Omental fat pad (tissue), 4 donors: ENCODE data around the gene PLA2G4B. TPM values are rescaled to one million over a fixed set of nuclear protein-coding genes. Genes with fewer than 3 reads are reported as not detected.
"Not testable (repeated sequence)": the region's sequence is repeated elsewhere in the genome, so short reads cannot be mapped to it uniquely, and the experiment has no call there.

ENCODE experiments used
- ATAC-seq: fragments of 150-250 bp; one replicate; pipeline ENCODE4 v1.9.1; 2016; ENCODE audit warnings: mild to moderate bottlenecking, moderate library complexity; ENCODE audit not compliant: low FRiP score
- DNase-seq: peaks from one replicate; pipeline ENCODE4 v3.0.0-alpha.2; 2019; ENCODE audit warnings: low spot score
- total RNA-seq, 4 donors: library from RNA; depleted of rRNA; stranded (reverse); fragments of >200 nt; gene quantifications; one replicate each; pipeline ENCODE4 v1.1.0, GENCODE V29; 2016
- TF ChIP-seq, protein P1 (sequence below), 3 donors: fragments of 450-650 bp; IDR thresholded peaks; one replicate each; pipeline ENCODE4 v1.5.1; 2016 to 2017; ENCODE audit warnings: antibody characterized with exemption in 3 of 3, mild to moderate bottlenecking in 3 of 3, moderate library complexity in 2 of 3

The PLA2G4B gene
- total RNA-seq, 4 donors from 2014 or later: 1.1 to 13.6 (median 2.3) TPM

DNA sequence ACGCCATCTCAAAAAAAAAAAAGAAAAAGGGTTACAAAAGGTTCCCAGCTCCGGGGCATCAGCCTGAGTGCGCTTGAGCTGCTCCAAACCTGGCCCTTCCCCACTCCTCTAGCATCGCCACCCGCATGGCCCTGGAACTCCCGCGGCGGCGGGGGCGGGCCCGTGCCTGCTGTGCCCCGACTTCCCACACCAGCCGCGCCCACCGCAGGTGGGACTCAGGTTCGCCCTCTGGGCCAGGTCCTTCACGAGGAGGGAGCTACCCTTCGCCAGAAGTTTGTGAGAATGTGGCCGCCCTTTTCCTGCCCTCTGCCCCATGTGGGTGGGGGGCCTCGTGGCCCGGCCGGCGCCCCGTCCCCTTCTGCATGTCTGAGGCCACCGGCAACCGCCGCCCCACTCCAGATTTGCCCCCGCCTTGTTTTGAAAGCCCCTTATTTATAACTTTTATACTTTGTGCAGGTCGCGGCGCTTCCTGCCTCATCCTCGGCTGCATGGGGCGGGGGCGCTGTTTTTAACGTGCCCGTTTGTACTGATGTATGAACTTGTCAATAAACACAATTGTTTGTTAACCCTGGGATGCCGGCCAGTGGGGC lies 11.3 kb upstream of the PLA2G4B start:
- DNase-seq: no peak
- TF ChIP-seq, protein P1, sequence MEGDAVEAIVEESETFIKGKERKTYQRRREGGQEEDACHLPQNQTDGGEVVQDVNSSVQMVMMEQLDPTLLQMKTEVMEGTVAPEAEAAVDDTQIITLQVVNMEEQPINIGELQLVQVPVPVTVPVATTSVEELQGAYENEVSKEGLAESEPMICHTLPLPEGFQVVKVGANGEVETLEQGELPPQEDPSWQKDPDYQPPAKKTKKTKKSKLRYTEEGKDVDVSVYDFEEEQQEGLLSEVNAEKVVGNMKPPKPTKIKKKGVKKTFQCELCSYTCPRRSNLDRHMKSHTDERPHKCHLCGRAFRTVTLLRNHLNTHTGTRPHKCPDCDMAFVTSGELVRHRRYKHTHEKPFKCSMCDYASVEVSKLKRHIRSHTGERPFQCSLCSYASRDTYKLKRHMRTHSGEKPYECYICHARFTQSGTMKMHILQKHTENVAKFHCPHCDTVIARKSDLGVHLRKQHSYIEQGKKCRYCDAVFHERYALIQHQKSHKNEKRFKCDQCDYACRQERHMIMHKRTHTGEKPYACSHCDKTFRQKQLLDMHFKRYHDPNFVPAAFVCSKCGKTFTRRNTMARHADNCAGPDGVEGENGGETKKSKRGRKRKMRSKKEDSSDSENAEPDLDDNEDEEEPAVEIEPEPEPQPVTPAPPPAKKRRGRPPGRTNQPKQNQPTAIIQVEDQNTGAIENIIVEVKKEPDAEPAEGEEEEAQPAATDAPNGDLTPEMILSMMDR (IDR thresholded peaks at IDR 0.05): no peak
- ATAC-seq: peak; percentile 5

DNA sequence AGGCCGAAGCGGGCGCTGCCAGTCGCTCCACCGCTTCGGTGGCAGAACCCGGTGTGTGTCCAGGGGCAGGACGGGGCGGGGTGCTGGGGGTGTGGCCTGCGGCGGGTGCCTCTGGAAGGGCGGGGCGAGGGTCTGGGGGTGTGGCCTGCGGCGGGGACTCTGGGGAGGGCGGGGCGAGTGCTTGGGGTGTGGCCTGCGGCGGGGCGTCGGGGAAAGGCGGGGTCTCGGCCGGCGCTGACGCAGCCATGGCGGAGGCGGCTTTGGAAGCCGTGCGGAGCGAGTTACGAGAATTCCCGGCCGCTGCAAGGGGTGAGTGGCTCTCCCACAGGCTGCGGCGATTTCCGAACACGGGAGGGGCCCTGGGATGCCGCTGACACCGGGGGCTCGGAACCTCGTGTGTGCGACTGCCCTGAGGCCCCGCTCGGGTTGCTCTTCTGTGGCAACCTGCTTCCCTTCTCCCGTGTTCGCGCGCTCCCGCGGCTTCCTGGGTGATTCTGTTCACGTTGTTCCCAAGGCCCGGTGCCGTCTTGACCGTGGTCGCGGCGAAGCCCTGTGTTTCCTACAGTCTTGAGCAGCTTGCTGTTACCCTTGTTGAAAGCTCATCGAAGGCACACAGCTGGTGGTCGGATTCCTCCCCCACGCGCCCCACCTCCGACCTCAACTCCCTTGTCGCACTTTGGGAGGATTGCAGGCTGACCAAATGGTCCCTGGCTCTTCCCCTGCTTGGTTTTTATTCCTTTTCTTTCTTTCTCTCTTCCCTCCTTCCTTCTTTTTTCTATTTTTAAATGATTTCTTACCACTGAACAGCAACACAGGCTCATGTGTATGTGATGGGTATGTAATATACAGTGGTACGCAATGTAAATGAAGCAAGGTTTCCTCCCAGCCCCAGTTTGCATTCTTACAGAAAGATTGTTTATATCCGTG lies 10.5 kb upstream of the PLA2G4B start, which contains the start of gene JMJD7:
Gene JMJD7 (plus strand): TSS at position 213 of the 927 bp plus-strand sequence. CDS start 33 bp downstream, at position 246.
- TF ChIP-seq, protein P1 (IDR thresholded peaks at IDR 0.05): no peak
- peak; percentile 84 for DNase-seq
- ATAC-seq: peak; percentile 90

DNA sequence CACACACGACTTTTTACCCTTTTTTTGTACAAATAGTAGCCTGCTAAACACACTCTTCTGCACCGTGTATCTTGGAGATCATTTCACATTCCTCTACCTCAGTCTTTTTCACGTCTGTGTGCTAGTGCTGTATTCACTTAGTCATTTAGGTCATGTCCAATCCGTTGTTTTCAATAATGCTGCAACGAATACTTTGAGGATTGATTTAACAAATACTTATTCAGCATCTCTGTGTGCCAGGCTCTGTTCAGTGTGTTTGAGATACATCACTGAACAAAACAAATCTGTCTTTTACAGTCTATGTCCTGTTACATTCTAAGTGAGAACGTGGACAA lies 9.9 kb upstream of the PLA2G4B start:
- DNase-seq (no peak), ATAC-seq (no peak)
- TF ChIP-seq, protein P1 (IDR thresholded peaks at IDR 0.05): no peak

DNA sequence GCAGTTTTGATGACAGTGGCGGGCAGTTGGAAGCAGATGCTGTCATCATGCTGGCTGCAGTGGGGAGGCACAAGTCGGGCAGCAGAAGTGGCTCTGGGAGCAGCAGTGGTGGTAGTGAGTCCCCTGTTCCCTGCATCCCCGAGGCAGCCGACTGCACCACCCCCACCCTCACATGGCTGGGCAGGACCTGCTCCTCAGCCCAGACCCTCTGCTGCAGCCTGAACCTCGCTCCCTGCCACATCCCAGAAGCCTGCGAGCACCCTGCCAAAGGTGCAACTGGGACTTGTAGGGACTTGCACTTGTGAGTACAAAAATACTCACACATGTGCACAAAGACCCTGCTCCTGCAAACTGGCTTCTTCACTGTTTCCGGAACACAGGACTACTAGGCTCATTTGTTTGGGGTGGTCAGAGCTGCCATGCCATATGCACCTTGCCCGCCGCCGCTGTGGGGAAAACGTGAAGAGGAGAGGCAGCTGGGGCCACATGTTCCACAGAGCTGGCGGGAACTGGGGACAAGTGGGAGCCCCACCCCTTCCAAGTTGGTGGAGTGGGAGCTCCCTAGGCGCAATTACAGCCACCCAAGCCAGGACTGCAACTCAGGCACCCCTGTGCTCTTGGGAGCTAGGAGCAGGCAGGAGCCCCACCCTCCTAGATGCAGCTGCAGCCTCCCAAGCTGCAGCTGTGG lies 8.5 kb upstream of the PLA2G4B start:
- TF ChIP-seq, protein P1 (IDR thresholded peaks at IDR 0.05): no peak
- ATAC-seq (no peak), DNase-seq (no peak)

DNA sequence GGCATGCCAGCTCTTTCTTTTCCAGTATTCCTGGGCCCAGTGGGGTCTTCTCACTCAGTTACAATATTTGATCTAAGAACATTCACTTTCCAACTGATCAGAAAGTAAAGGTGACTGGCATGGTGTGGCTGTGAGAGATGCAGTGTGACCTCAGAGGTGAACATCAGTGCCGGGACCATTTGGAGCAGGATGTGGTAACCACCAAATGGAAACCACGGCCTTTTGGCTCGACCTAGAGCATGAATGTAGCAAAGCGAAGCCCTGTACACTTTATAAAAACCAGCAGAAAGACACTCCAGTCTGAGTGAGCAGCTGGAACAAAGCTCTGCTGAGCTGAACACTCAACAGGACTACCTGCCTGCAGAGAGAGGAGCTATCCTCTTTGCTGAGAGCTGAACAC lies 7.4 kb upstream of the PLA2G4B start:
- ATAC-seq, DNase-seq: not testable (repeated sequence)

DNA sequence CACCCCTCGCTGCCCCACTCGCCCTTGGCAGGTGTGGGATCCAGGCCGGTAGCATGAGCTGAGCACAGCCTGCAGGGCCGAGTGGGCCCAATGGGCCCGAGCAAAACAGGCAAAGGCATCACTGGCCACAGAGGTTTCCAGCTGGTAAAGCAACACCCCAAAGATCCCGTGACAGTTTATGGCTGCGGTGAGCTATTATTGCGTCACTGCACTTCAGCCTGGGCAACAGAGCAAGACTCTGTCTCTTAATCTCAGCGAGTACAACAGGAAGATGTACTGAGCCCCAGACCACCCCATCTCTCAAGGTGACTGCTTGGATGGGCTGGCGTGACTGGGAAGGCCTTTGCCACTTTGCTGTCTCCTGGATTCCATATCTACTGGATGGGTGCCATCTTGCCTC lies 6.4 kb upstream of the PLA2G4B start:
- ATAC-seq: no peak
- TF ChIP-seq, protein P1 (IDR thresholded peaks at IDR 0.05): no peak
- no peak for DNase-seq

DNA sequence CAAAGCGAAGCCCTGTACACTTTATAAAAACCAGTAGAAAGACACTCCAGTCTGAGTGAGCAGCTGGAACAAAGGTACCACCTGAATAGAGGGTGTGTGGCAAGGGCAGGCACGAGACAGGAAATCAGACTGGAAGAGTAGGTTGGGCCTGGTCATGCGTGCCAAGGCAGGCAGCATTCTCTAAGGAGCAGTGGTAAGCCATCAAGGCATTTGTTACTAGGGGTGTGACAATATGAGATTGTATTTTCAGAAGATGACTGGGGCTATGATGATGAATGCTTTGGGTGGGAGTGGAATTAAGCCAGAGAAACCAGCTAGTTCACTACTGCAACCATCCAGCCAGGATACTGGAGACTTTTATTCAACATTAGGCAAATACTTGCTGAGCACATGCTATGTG lies 5.8 kb upstream of the PLA2G4B start:
- ATAC-seq (no peak), DNase-seq (no peak)
- TF ChIP-seq, protein P1 (IDR thresholded peaks at IDR 0.05): no peak
